ENCODE measurements around the gene TRIM62.

- TF ChIP-seq, protein P1, sequence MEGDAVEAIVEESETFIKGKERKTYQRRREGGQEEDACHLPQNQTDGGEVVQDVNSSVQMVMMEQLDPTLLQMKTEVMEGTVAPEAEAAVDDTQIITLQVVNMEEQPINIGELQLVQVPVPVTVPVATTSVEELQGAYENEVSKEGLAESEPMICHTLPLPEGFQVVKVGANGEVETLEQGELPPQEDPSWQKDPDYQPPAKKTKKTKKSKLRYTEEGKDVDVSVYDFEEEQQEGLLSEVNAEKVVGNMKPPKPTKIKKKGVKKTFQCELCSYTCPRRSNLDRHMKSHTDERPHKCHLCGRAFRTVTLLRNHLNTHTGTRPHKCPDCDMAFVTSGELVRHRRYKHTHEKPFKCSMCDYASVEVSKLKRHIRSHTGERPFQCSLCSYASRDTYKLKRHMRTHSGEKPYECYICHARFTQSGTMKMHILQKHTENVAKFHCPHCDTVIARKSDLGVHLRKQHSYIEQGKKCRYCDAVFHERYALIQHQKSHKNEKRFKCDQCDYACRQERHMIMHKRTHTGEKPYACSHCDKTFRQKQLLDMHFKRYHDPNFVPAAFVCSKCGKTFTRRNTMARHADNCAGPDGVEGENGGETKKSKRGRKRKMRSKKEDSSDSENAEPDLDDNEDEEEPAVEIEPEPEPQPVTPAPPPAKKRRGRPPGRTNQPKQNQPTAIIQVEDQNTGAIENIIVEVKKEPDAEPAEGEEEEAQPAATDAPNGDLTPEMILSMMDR (IDR thresholded peaks at IDR 0.05) = no peak
- TF ChIP-seq POLR2A (IDR thresholded peaks at IDR 0.05) = no peak
- TF ChIP-seq POLR2AphosphoS5 (IDR thresholded peaks at IDR 0.05) = no peak
- TF ChIP-seq EP300 (IDR thresholded peaks at IDR 0.05) = no peak
Measured at GRCh38 chr1:33159577-33159976, 22.3 kb downstream of the TRIM62 start.
